C4-2B (cell line): ENCODE results near the gene MYBPH.

Experiments
- CTCF ChIP-seq: fragments of 450-650 bp; conservative IDR thresholded peaks from 2 replicates; pipeline ENCODE4 v1.5.1; 2017; ENCODE audit warnings: mild to moderate bottlenecking
- ZFX ChIP-seq: fragments of 450-650 bp; IDR thresholded peaks from 2 replicates; pipeline ENCODE4 v1.6.1; 2017

- TF ChIP-seq CTCF (no peak), ZFX (no peak)
Measured at GRCh38 chr1:203204756-203205155, 29.1 kb upstream of the MYBPH start.
